ENCODE measurements around the gene ADGRB3.
"Not testable (repeated sequence)": the region's sequence is repeated elsewhere in the genome, so short reads cannot be mapped to it uniquely, and the experiment has no call there.

Gene ADGRB3

GRCh38 chr6:69061066-69061465 lies 426.0 kb downstream of the ADGRB3 start:
- no peak for DNase-seq

GRCh38 chr6:69063401-69063800 lies 428.3 kb downstream of the ADGRB3 start:
- no peak for DNase-seq

- no peak for DNase-seq
Observed at GRCh38 chr6:69064226-69064625, 429.1 kb downstream of the ADGRB3 start.

GRCh38 chr6:69069881-69070280 lies 434.8 kb downstream of the ADGRB3 start:
- no peak for DNase-seq

GRCh38 chr6:69072796-69073195 lies 437.7 kb downstream of the ADGRB3 start:
- DNase-seq: no peak

- DNase-seq: no peak
Observed at GRCh38 chr6:69084746-69085335, 449.8 kb downstream of the ADGRB3 start.

- no peak for DNase-seq
Observed at GRCh38 chr6:69086689-69087088, 451.6 kb downstream of the ADGRB3 start.

- no peak for DNase-seq
Observed at GRCh38 chr6:69089539-69089938, 454.5 kb downstream of the ADGRB3 start.

- DNase-seq: no peak
Observed at GRCh38 chr6:69090132-69090531, 455.1 kb downstream of the ADGRB3 start.

GRCh38 chr6:69096681-69097080 lies 461.6 kb downstream of the ADGRB3 start:
- no peak for DNase-seq

GRCh38 chr6:69097948-69098347 lies 462.9 kb downstream of the ADGRB3 start:
- no peak for DNase-seq

- no peak for DNase-seq
Observed at GRCh38 chr6:69098910-69099309, 463.8 kb downstream of the ADGRB3 start.

GRCh38 chr6:69100772-69101171 lies 465.7 kb downstream of the ADGRB3 start:
- no peak for DNase-seq

GRCh38 chr6:69102416-69102815 lies 467.3 kb downstream of the ADGRB3 start:
- DNase-seq: no peak

- DNase-seq: no peak
Observed at GRCh38 chr6:69105288-69105687, 470.2 kb downstream of the ADGRB3 start.

- DNase-seq: no peak
Observed at GRCh38 chr6:69106511-69106910, 471.4 kb downstream of the ADGRB3 start.

GRCh38 chr6:69111301-69111700 lies 476.2 kb downstream of the ADGRB3 start:
- DNase-seq: no peak

- no peak for DNase-seq
Observed at GRCh38 chr6:69116658-69117057, 481.6 kb downstream of the ADGRB3 start.

- not testable (repeated sequence) for DNase-seq
Observed at GRCh38 chr6:69121461-69122406, 486.7 kb downstream of the ADGRB3 start.

GRCh38 chr6:69122407-69122773 lies 487.3 kb downstream of the ADGRB3 start:
- no peak for DNase-seq

GRCh38 chr6:69128411-69128810 lies 493.3 kb downstream of the ADGRB3 start:
- no peak for DNase-seq

- no peak for DNase-seq
Observed at GRCh38 chr6:69129046-69129445, 494.0 kb downstream of the ADGRB3 start.

- no peak for DNase-seq
Observed at GRCh38 chr6:69135927-69136326, 500.8 kb downstream of the ADGRB3 start.

- DNase-seq: no peak
Observed at GRCh38 chr6:69138148-69138547, 503.1 kb downstream of the ADGRB3 start.
